ENCODE results near the gene ERICH6.

GRCh38 chr3:150662410-150663200 is 41.1 kb downstream of the ERICH6 start:
- no peak for TF ChIP-seq CTCF (IDR thresholded peaks at IDR 0.05)
- no peak for TF ChIP-seq POLR2A (IDR thresholded peaks at IDR 0.05)

All from body of pancreas (tissue), 4 donors.